CD1c-positive myeloid dendritic cell (primary cell): ENCODE data around the gene GDPD2.
A peak's percentile ranks its signal among the peaks of the same experiment; 100 is the strongest.

Experiments used
- DNase-seq: peaks from one replicate; pipeline ENCODE4 v3.0.0-alpha.2; 2016; ENCODE audit errors: extremely low spot score

The GDPD2 gene

GRCh38 chrX:70476166-70476933 is 53.2 kb downstream of the GDPD2 start:
- DNase-seq, result no peak

GRCh38 chrX:70476934-70477733 is 54.0 kb downstream of the GDPD2 start:
- DNase-seq, result peak; percentile 25

- no peak for DNase-seq
These were observed 54.6 kb downstream of the GDPD2 start for GRCh38 chrX:70477734-70478075.

- no peak for DNase-seq
These were observed 55.6 kb downstream of the GDPD2 start for GRCh38 chrX:70478526-70479245.

- DNase-seq, result no peak
These were observed 56.3 kb downstream of the GDPD2 start for GRCh38 chrX:70479247-70479921.

GRCh38 chrX:70479922-70480659 is 57.0 kb downstream of the GDPD2 start:
- DNase-seq, result no peak

- DNase-seq, result no peak
These were observed 57.5 kb downstream of the GDPD2 start for GRCh38 chrX:70480660-70481018.

- peak; percentile 62 for DNase-seq
These were observed 58.6 kb downstream of the GDPD2 start for GRCh38 chrX:70481471-70482270.

- peak; percentile 13 for DNase-seq
These were observed 59.2 kb downstream of the GDPD2 start for GRCh38 chrX:70482300-70482699.
